Stimulated activated CD4-positive, alpha-beta T cell treated with anti-CD3 and anti-CD28 coated beads, Interleukin-12 subunit alpha, Interleukin-12 subunit beta, amount 100 ng/mL, for 24 hours (primary cell): ENCODE data around the gene PARVA.
"Not testable (repeated sequence)": the region's sequence is repeated elsewhere in the genome, so short reads cannot be mapped to it uniquely, and the experiment has no call there.

ENCODE experiments used
- DNase-seq, 2 experiments: peaks; one replicate each; pipeline ENCODE4 v3.0.0-alpha.2; 2020; ENCODE audit warnings: low read depth in 2 of 2

The PARVA gene

DNA sequence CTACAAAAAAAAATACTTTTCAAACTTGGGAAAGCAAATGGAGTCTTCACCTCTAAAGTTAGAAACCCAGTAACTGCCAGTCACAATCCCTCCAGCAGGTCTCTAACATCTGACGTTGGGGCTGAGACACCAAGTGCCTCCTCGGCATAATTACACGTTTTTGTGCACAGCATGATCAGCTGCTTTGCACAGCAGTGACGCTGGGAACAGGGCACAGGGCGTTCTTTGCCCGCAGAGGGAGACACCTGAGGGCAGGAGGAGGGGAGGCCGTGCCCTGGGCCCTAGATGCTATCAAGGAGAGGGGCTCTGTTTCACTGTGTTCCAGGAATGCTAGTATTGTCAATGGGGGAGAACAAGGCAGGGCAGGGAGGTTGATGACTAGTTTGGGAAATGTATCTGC, 120.1 kb downstream of the PARVA start:
- no peak for DNase-seq

- DNase-seq, result no peak
Measured at GRCh38 chr11:12499071-12499470, 121.7 kb downstream of the PARVA start.

GRCh38 chr11:12502046-12502445, 124.7 kb downstream of the PARVA start:
- no peak for DNase-seq

- DNase-seq, result no peak
Measured at GRCh38 chr11:12503039-12503484, 125.7 kb downstream of the PARVA start.

DNA sequence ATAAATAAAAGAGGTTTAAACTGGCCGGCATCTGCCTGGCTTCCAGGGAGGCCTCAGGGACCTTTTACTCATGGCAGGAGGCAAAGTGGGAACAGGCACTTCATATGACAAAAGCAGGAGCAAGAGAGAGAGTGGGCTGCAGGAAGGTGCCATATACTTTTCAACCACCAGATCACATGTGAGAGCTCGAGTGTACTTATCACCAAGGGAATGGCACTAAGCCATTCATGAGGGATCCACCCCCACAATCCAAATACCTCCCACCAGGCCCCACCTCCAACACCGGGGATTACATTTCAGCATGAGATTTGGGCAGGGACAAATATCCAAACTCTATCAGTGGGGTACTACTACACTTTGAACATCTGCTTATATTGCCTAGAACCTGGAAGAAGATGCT, 126.5 kb downstream of the PARVA start:
- no peak for DNase-seq

DNA sequence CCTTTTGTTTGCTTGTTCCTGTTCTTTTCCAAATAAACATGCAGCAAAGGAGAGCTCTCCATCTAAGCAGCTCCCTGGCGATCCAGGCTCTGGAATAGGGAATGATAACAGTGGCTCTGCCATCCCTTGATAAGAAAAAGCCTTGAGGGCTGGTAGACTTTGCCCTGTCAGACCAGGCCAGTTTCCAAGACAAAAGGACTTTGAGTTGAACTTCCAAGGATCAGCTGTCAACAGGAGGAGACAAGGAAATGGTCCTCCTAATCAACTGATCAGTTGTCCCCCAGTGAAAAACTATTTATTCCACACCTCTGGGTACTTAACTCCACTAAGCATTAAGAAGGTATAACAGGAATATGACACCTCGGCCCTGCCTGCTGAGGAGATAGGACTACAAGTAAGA, 127.8 kb downstream of the PARVA start:
- no peak for DNase-seq

- DNase-seq, result no peak
Measured at GRCh38 chr11:12506404-12506921, 129.1 kb downstream of the PARVA start.

- DNase-seq, result no peak
Measured at GRCh38 chr11:12507391-12507790, 130.0 kb downstream of the PARVA start.

GRCh38 chr11:12508151-12508751, 130.9 kb downstream of the PARVA start:
- no peak for DNase-seq

- DNase-seq, result no peak
Measured at GRCh38 chr11:12509371-12509770, 132.0 kb downstream of the PARVA start.

DNA sequence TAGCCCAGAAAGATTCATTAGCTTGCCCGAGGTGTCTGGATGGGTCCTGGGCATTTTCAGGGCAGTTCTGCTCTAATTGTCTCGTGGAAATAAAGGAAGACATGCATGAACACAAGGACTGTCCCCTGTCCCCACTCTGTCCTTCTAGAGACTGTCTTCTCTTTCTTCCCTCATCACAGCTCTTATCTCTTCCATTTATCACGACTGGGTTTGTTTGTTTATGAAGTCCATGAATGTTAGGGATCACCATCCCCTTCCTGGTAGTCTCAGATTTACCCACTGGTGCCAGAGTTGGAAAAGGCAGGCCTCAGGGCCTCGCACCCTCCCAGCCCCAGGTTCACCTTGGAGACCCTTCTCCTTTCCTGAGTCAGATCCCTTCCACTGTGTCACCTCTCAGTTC, 134.8 kb downstream of the PARVA start:
- DNase-seq, result no peak

- no peak for DNase-seq
Measured at GRCh38 chr11:12512826-12513395, 135.5 kb downstream of the PARVA start.

DNA sequence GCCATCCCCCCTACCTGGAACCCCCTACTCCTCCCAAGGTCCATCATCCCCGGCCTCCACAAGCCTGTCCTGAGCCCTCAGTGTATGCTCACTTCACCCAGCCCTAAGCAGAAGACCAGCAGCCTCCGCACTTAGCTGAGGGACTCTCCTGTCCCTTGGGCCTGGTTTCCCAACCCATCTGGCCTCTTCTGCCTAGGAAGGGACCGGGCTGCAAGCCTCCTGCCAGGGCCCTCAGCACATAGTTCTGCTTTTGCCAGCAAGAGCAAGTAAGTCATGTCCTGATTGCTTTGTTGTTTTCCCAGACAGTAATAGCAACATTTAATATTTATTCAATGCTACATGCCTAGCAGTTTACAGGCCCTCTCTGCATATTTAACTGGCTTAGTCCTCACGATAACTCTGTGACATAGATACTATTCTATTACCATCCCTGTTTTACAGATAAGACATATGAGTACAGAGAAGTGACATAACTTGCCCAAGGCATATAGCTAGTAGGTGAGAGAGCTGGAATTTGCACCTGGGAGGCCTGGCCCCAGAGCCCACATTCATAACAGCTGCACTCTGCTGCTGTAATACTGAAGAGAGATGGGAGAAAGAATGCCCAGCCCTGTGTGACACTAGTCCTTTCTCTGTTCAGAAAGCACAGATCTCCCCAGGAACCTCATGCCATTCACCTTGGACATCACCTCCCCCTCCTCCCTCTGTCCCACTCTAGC, 139.2 kb downstream of the PARVA start:
- no peak for DNase-seq

GRCh38 chr11:12517306-12517705, 139.9 kb downstream of the PARVA start:
- no peak for DNase-seq

GRCh38 chr11:12517741-12518140, 140.4 kb downstream of the PARVA start:
- no peak for DNase-seq

DNA sequence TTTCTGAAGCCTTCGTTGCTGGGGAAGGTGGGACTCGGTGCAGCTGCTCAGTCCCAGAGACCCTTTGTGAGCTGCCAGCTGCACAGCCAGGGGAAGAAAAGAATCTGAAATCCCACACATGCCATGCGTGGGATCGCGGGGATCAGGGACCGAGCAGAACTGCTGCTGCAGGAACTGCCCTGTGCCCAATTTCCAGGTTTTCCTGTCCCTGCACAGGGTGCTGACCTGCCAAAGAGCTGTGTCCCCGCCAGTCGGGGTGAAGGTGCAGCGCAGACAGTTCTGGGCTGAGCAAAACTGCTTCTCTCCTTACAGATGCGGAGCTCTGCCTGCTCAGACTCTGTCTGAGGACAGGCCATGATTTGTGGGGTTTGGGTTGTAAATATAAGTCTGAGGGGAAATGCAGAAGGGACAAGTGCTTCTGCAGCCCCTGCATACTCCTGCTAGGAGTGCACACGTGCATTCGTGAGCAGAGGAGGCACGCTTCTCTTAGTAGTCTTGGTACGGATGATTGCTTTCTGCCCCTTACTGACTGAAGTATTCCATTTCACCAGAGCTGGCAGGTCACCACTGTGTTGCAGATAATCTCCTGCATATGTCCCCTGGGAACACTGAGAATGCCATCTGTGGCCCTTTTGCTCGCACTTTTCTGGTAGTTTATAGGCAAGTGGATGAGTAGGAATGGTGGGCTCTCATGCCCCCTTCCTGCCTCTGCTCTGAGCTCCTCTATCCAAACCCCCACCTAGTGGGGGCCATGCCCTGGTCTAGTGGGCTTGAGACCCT, 141.4 kb downstream of the PARVA start:
- no peak for DNase-seq

DNA sequence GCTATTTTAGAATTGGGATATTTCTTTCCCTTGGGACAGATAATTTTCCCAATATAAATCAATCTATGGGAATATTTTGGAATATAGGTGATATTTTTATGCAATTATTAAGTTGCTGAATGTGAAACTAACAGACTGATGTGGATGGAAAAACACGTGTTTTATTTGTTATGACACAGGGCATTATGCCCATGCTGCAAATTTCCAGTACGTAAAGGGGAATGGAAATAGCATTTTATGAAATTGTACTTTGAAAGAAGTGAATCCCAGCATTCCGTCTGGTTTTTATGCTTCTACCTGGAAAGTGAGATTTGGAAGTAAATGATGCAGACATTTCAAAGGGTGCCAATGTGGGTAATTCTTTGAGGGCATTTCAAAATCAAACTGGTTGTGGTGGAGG, 142.7 kb downstream of the PARVA start:
- no peak for DNase-seq

DNA sequence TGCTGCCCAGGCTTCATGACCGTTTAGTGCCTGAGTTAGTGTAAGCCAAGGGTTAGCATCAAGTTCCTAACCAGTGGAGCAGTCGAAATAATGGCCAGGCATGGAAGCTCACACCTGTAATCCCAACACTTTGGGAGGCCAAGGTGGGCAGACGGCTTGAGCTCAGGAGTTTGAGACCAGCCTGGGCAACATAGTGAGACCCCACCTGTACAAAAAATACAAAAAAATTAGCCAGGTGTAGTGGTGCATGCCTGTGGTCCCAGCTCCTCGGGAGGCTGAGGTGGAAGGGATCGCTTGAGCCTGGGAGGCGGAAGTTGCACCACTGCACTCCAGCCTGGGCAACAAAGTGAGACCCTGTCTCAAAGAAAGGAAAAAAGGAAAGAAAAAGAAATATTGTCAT, 143.2 kb downstream of the PARVA start:
- DNase-seq, result not testable (repeated sequence)

- no peak for DNase-seq
Measured at GRCh38 chr11:12523180-12523924, 146.0 kb downstream of the PARVA start.

DNA sequence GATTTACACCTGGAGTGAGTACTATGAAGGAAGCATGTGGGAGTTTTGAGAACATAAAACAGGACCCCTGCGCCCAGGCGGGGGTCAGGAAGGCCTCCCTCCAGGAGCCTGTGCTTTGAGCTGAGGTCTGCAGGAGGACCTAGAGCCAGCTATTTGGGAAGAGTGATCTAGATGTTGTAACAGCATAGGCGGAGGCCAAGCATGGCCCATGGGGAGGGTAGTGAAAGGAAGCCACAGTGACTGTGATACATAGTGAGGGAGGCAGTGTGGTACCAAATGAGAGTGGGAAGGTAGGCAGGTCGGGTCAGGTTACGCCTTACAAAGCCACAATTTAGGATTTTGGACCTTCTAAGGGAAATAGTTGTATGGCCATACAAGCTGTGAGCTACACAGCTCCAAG, 147.5 kb downstream of the PARVA start:
- DNase-seq, result no peak

- no peak for DNase-seq
Measured at GRCh38 chr11:12525466-12526055, 148.2 kb downstream of the PARVA start.
